Measurements from ENCODE around the gene B4GAT1.

DNA sequence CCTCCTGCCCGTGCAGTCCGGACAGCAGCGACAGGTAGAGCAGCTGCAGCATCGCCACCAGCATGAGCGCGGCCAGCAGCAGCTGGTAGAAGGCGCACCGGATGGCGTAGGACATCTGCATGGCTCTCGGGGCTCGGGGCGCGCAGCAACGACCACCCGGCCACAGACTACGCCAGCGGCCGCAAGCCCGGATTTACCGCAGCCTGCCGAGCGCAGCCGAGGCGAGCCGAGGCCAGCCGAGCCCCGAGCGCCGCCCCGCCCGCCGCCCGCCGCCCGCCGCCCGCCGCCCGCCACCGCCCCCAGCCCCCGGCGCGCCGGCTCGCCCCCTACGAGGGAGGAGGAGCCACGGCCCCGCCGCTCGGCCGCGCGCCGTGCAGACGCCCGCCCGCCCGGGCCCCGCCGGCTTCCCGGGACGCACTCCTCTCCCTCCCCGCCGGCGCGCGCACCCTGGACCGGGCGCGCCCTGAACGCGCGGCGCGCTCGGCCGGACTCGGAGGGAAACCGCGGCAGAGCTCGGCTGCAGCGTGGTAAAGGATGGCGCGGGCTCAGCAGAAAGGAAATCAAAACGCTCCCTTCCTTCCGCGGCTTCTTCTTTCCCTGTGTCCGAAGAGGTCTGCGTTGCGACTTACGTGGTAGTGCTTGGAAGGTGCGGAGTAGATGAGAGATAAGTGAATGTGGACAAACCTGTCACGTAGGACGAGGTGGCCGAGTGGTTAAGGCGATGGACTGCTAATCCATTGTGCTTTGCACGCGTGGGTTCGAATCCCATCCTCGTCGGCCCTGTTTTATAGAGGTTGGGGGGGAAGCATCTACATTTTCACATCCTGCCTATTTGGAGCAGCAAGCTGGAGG is at the start of gene B4GAT1:
- TF ChIP-seq, protein P1, sequence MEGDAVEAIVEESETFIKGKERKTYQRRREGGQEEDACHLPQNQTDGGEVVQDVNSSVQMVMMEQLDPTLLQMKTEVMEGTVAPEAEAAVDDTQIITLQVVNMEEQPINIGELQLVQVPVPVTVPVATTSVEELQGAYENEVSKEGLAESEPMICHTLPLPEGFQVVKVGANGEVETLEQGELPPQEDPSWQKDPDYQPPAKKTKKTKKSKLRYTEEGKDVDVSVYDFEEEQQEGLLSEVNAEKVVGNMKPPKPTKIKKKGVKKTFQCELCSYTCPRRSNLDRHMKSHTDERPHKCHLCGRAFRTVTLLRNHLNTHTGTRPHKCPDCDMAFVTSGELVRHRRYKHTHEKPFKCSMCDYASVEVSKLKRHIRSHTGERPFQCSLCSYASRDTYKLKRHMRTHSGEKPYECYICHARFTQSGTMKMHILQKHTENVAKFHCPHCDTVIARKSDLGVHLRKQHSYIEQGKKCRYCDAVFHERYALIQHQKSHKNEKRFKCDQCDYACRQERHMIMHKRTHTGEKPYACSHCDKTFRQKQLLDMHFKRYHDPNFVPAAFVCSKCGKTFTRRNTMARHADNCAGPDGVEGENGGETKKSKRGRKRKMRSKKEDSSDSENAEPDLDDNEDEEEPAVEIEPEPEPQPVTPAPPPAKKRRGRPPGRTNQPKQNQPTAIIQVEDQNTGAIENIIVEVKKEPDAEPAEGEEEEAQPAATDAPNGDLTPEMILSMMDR (IDR thresholded peaks at IDR 0.05; ENCODE audit: poor library complexity) = no peak
- no peak for TF ChIP-seq EZH2phosphoT487 (IDR thresholded peaks at IDR 0.05; ENCODE audit: low read depth, severe bottlenecking, unreplicated experiment)
- no peak for TF ChIP-seq EZH2 (IDR thresholded peaks at IDR 0.05; ENCODE audit: borderline replicate concordance)
